SK-N-SH treated with all-trans-retinoic acid at 6 μM for 48 hours (cell line): ENCODE results near the gene CCR3.

Experiments
- ATAC-seq: fragments of 200-7000 bp; cut with Tn5 transposase; 3 replicates; pipeline ENCODE4 v1.9.1; 2020; ENCODE audit warnings: mild to moderate bottlenecking, moderate library complexity
- BACH2 ChIP-seq: fragments of 250-450 bp; sonication (Bioruptor Pico); IDR thresholded peaks from 2 replicates; pipeline ENCODE4 v1.9.0; 2021; ENCODE audit warnings: mild to moderate bottlenecking, borderline replicate concordance
- CREB5 ChIP-seq: fragments of 250-450 bp; sonication (Bioruptor Pico); IDR thresholded peaks from 2 replicates; pipeline ENCODE4 v1.5.1; 2020; ENCODE audit warnings: low read depth, mild to moderate bottlenecking, moderate library complexity
- CSDC2 ChIP-seq: fragments of 250-450 bp; sonication (Bioruptor Pico); IDR thresholded peaks from 2 replicates; pipeline ENCODE4 v1.5.0; 2020; ENCODE audit warnings: mild to moderate bottlenecking, moderate library complexity
- CSRNP3 ChIP-seq: fragments of 250-450 bp; sonication (Bioruptor Pico); IDR thresholded peaks from 2 replicates; pipeline ENCODE4 v1.5.1; 2021; ENCODE audit warnings: mild to moderate bottlenecking, moderate library complexity
- ESRRG ChIP-seq: fragments of 250-450 bp; sonication (Bioruptor Pico); IDR thresholded peaks from 2 replicates; pipeline ENCODE4 v1.6.1; 2021; ENCODE audit warnings: mild to moderate bottlenecking
- GLIS3 ChIP-seq: fragments of 250-450 bp; sonication (Bioruptor Pico); IDR thresholded peaks from 2 replicates; pipeline ENCODE4 v1.5.0; 2020; ENCODE audit warnings: mild to moderate bottlenecking, moderate library complexity
- ISL1 ChIP-seq: fragments of 250-450 bp; sonication (Bioruptor Pico); IDR thresholded peaks from 2 replicates; pipeline ENCODE4 v2.1.2; 2022; ENCODE audit warnings: mild to moderate bottlenecking, moderate library complexity
- OSR1 ChIP-seq: fragments of 250-450 bp; sonication (Bioruptor Pico); IDR thresholded peaks from 2 replicates; pipeline ENCODE4 v1.8.0; 2022; ENCODE audit warnings: moderate library complexity, mild to moderate bottlenecking, inconsistent platforms
- PATZ1 ChIP-seq: fragments of 250-450 bp; sonication (Bioruptor Pico); IDR thresholded peaks from 2 replicates; pipeline ENCODE4 v1.8.0; 2020; ENCODE audit warnings: mild to moderate bottlenecking, moderate library complexity, borderline replicate concordance
- POU6F1 ChIP-seq: fragments of 250-450 bp; sonication (Bioruptor Pico); IDR thresholded peaks from 2 replicates; pipeline ENCODE4 v1.8.0; 2021; ENCODE audit warnings: low read depth, mild to moderate bottlenecking, moderate library complexity, borderline replicate concordance
- PPARA ChIP-seq: fragments of 250-450 bp; sonication (Bioruptor Pico); IDR thresholded peaks from 2 replicates; pipeline ENCODE4 v1.5.0; 2020; ENCODE audit warnings: mild to moderate bottlenecking, borderline replicate concordance
- SNAI2 ChIP-seq: fragments of 250-450 bp; sonication (Bioruptor Pico); IDR thresholded peaks from 2 replicates; pipeline ENCODE4 v1.5.0; 2020; ENCODE audit warnings: mild to moderate bottlenecking, moderate library complexity
- TCF4 ChIP-seq: fragments of 250-450 bp; sonication (Bioruptor Pico); IDR thresholded peaks from 2 replicates; pipeline ENCODE4 v1.8.0; 2021; ENCODE audit warnings: mild to moderate bottlenecking, moderate library complexity, borderline replicate concordance
- TOX ChIP-seq: fragments of 250-450 bp; sonication (Bioruptor Pico); IDR thresholded peaks from 2 replicates; pipeline ENCODE4 v1.8.0; 2021; ENCODE audit warnings: mild to moderate bottlenecking, moderate library complexity, borderline replicate concordance
- TSHZ2 ChIP-seq: fragments of 250-450 bp; sonication (Bioruptor Pico); IDR thresholded peaks from 2 replicates; pipeline ENCODE4 v1.5.0; 2020; ENCODE audit warnings: mild to moderate bottlenecking, moderate library complexity
- ZC3H10 ChIP-seq: fragments of 250-450 bp; sonication (Bioruptor Pico); IDR thresholded peaks from 2 replicates; pipeline ENCODE4 v1.5.1; 2021; ENCODE audit warnings: mild to moderate bottlenecking, moderate library complexity
- ZFP30 ChIP-seq: fragments of 450-650 bp; formaldehyde crosslinking; IDR thresholded peaks from 2 replicates; pipeline ENCODE4 v1.5.0; 2022; ENCODE audit warnings: mild to moderate bottlenecking, moderate library complexity
- ZNF565 ChIP-seq: fragments of 450-650 bp; formaldehyde crosslinking; conservative IDR thresholded peaks from 2 replicates; pipeline ENCODE4 v1.5.0; 2020; ENCODE audit warnings: low read depth, mild to moderate bottlenecking, moderate library complexity
- ZNF70 ChIP-seq: fragments of 450-650 bp; formaldehyde crosslinking; IDR thresholded peaks from 2 replicates; pipeline ENCODE4 v1.5.0; 2020; ENCODE audit warnings: mild to moderate bottlenecking, moderate library complexity
- ZNF8 ChIP-seq: fragments of 450-650 bp; formaldehyde crosslinking; IDR thresholded peaks from 2 replicates; pipeline ENCODE4 v1.5.0; 2020; ENCODE audit warnings: mild to moderate bottlenecking, moderate library complexity

The CCR3 gene

GRCh38 chr3:46222435-46223161 is 19.7 kb upstream of the CCR3 start (continued):
- no peak for TF ChIP-seq POU6F1 (CRISPR knock-in tag)
- no peak for TF ChIP-seq SNAI2 (CRISPR knock-in tag)
- no peak for TF ChIP-seq PATZ1 (CRISPR knock-in tag)

- ATAC-seq: no peak
- no peak for TF ChIP-seq CSDC2 (CRISPR knock-in tag)
- no peak for TF ChIP-seq SNAI2 (CRISPR knock-in tag)
- TF ChIP-seq CSRNP3: no peak
- no peak for TF ChIP-seq ISL1
- TF ChIP-seq POU6F1 (CRISPR knock-in tag): no peak
- TF ChIP-seq ZNF565 (CRISPR knock-in tag): no peak
- TF ChIP-seq ZFP30 (CRISPR knock-in tag): no peak
- no peak for TF ChIP-seq ZNF8 (CRISPR knock-in tag)
- TF ChIP-seq ZC3H10 (CRISPR knock-in tag): no peak
- TF ChIP-seq BACH2 (CRISPR knock-in tag): no peak
- TF ChIP-seq GLIS3 (CRISPR knock-in tag): no peak
- TF ChIP-seq CREB5 (CRISPR knock-in tag): no peak
- no peak for TF ChIP-seq ESRRG (CRISPR knock-in tag)
- no peak for TF ChIP-seq PATZ1 (CRISPR knock-in tag)
- TF ChIP-seq TOX: no peak
- TF ChIP-seq OSR1 (CRISPR knock-in tag): no peak
- TF ChIP-seq PPARA: no peak
- TF ChIP-seq TSHZ2: no peak
- TF ChIP-seq ZNF70 (CRISPR knock-in tag): no peak
- no peak for TF ChIP-seq TCF4 (CRISPR knock-in tag)
Measured at GRCh38 chr3:46228260-46229242, 13.7 kb upstream of the CCR3 start.
